Mesenchymal stem cell (in vitro differentiated cells and primary cell): ENCODE measurements around the gene SHANK1.
A peak's percentile ranks its signal among the peaks of the same experiment; 100 is the strongest.

Experiments used
- DNase-seq: peaks from one replicate; pipeline ENCODE4 v3.0.0-alpha.2; 2013
- H2AFZ ChIP-seq: one replicate; pipeline ENCODE4 v1.6.1; 2013; ENCODE audit warnings: low read depth, mild to moderate bottlenecking, control low read depth, inconsistent platforms, low read length, moderate library complexity
- H2AK5ac ChIP-seq: 2 replicates; pipeline ENCODE4 v1.6.1; 2013; ENCODE audit warnings: low read length, moderate library complexity, mild to moderate bottlenecking, inconsistent platforms; ENCODE audit not compliant: severe bottlenecking
- H2BK120ac ChIP-seq: one replicate; pipeline ENCODE4 v1.6.1; 2013; ENCODE audit warnings: low read depth, mild to moderate bottlenecking, inconsistent platforms, low read length, moderate library complexity
- H2BK12ac ChIP-seq, 2 experiments: one replicate each; pipeline ENCODE4 v1.6.1; 2013; ENCODE audit warnings: inconsistent platforms in 2 of 2, low read length in 2 of 2, mild to moderate bottlenecking in 2 of 2, moderate library complexity in 2 of 2, control low read depth in 1 of 2
- H2BK15ac ChIP-seq: one replicate; pipeline ENCODE4 v1.6.1; 2013; ENCODE audit warnings: mild to moderate bottlenecking, low read depth, inconsistent platforms; ENCODE audit not compliant: poor library complexity, severe bottlenecking
- H2BK5ac ChIP-seq: 2 replicates; pipeline ENCODE4 v1.6.1; 2013; ENCODE audit warnings: low read depth, mild to moderate bottlenecking, low read length, control low read depth, inconsistent platforms; ENCODE audit not compliant: poor library complexity, severe bottlenecking
- H3K14ac ChIP-seq, 2 experiments: one replicate each; pipeline ENCODE4 v1.6.1; 2013; ENCODE audit warnings: inconsistent platforms in 2 of 2, low read length in 2 of 2, control low read depth in 1 of 2, mild to moderate bottlenecking in 1 of 2, moderate library complexity in 1 of 2
- H3K18ac ChIP-seq, 2 experiments: one replicate each; pipeline ENCODE4 v1.6.1; 2013; ENCODE audit warnings: inconsistent platforms in 2 of 2, low read length in 2 of 2, control low read depth in 1 of 2, low read depth in 1 of 2, mild to moderate bottlenecking in 1 of 2
- H3K23ac ChIP-seq, 2 experiments: one replicate each; pipeline ENCODE4 v1.6.1; 2013; ENCODE audit warnings: inconsistent platforms in 2 of 2, low read length in 2 of 2, mild to moderate bottlenecking in 2 of 2, moderate library complexity in 2 of 2, control low read depth in 1 of 2
- H3K27ac ChIP-seq: 2 replicates; pipeline ENCODE4 v1.5.1; 2013; ENCODE audit warnings: mild to moderate bottlenecking, moderate library complexity, low read length, control low read depth, inconsistent platforms; ENCODE audit not compliant: poor library complexity, severe bottlenecking
- H3K27me3 ChIP-seq, 2 experiments: 2 replicates each; pipeline versions ENCODE4 v1.6.1 to v1.7.0; 2013; ENCODE audit warnings: low read length in 2 of 2, mild to moderate bottlenecking in 2 of 2, moderate library complexity in 2 of 2, control low read depth in 1 of 2, inconsistent platforms in 1 of 2; ENCODE audit not compliant: control insufficient read depth in 1 of 2, insufficient read depth in 1 of 2
- H3K36me3 ChIP-seq, 2 experiments: 2 replicates each; pipeline versions ENCODE4 v1.6.1 to v1.7.0; 2013; ENCODE audit warnings: low read length in 2 of 2, control low read depth in 1 of 2, inconsistent platforms in 1 of 2, low read depth in 1 of 2, mild to moderate bottlenecking in 1 of 2; ENCODE audit not compliant: insufficient read depth in 2 of 2, control insufficient read depth in 1 of 2
- H3K4ac ChIP-seq, 2 experiments: one replicate each; pipeline ENCODE4 v1.6.1; 2013; ENCODE audit warnings: inconsistent platforms in 2 of 2, low read length in 2 of 2, mild to moderate bottlenecking in 2 of 2, moderate library complexity in 2 of 2, control low read depth in 1 of 2, low read depth in 1 of 2
- H3K4me1 ChIP-seq: 2 replicates; pipeline ENCODE4 v1.6.1; 2013; ENCODE audit warnings: low read depth, low read length, control low read depth; ENCODE audit not compliant: control insufficient read depth, insufficient read depth
- H3K4me2 ChIP-seq: 2 replicates; pipeline ENCODE4 v1.6.1; 2013; ENCODE audit warnings: low read length, mild to moderate bottlenecking, inconsistent platforms; ENCODE audit not compliant: poor library complexity, severe bottlenecking
- H3K4me3 ChIP-seq, 2 experiments: 2 replicates each; pipeline versions ENCODE4 v1.5.1 to v1.7.0; 2013; ENCODE audit warnings: low read length in 2 of 2, mild to moderate bottlenecking in 2 of 2, control low read depth in 1 of 2, low read depth in 1 of 2; ENCODE audit not compliant: insufficient read depth in 1 of 2
- H3K79me1 ChIP-seq: replicated peaks from 2 replicates; pipeline ENCODE4 v1.6.1; 2013; ENCODE audit warnings: mild to moderate bottlenecking, control low read depth, low read length, inconsistent platforms; ENCODE audit not compliant: poor library complexity, severe bottlenecking
- H3K9ac ChIP-seq: 2 replicates; pipeline ENCODE4 v1.7.0; 2013; ENCODE audit warnings: mild to moderate bottlenecking, low read length, moderate library complexity
- H3K9me3 ChIP-seq: 2 replicates; pipeline ENCODE4 v1.7.0; 2013; ENCODE audit warnings: mild to moderate bottlenecking, low read length; ENCODE audit not compliant: control insufficient read depth
- H4K8ac ChIP-seq: one replicate; pipeline ENCODE4 v1.6.1; 2013; ENCODE audit warnings: inconsistent platforms, mild to moderate bottlenecking, low read length, moderate library complexity
- H4K91ac ChIP-seq: one replicate; pipeline ENCODE4 v1.6.1; 2013; ENCODE audit warnings: mild to moderate bottlenecking, low read length, inconsistent platforms
- WGBS: methylation state at CpG from one replicate; pipeline ENCODE4 v1.1.7; 2013; ENCODE audit warnings: mixed read lengths; 5-methylcytosine and 5-hydroxymethylcytosine counted together

The SHANK1 gene

DNA sequence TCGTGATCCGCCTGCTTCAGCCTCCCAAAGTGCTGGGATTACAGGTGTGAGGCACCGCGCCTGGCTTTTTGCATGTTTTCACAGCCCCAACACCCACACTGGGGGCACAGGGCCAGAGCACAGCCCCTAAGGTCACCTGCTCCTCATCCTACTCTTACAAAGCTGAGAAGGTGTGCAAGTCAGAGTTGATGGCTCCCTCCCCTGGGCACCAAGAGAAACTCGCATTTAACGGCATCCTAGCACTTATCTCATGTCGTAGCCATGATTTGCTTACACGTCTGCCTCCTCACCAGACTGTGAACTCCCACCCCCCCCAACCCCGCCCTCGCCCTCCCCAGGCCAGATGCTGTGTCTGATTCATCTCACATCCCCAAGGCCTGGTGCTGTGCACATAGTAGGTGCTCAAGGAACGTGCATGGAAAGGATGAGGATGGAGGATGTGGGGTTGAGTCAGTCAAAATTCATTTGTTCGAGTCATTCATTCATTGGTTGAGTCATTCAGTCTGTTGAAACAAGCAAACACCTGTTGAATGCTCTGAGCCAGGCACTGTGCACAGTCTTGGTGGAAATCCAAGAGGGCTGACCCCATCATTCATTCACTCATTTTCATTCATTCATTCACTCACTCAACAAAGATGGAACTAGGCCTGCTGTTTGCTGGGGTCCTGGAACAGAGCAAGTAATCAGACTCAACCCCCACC is 11.3 kb downstream of the SHANK1 start:
- Histone ChIP-seq H4K8ac (no peak overlapping the region), H3K14ac (no peak overlapping the region), H3K4ac (no peak overlapping the region), H3K18ac (no peak overlapping the region), H2AFZ (no peak overlapping the region), H3K27me3 (peaks cover 0 to 6% of the 10 kb centered on the region in 2 experiments), H3K4me1 (no peaks in the 10 kb centered on the region), H2BK12ac (no peak overlapping the region), H3K4me2 (no peak overlapping the region), H3K4me3 (no peak overlapping the region), H3K27ac (no peak overlapping the region), H4K91ac (no peak overlapping the region), H3K79me1 (no peaks in the 10 kb centered on the region), H3K9me3 (no peaks in the 10 kb centered on the region), H3K23ac (no peak overlapping the region), H3K9ac (no peak overlapping the region), H2BK5ac (no peak overlapping the region), H2AK5ac (no peak overlapping the region), H2BK120ac (no peak overlapping the region), H3K36me3 (no peaks in the 10 kb centered on the region), H2BK15ac (no peak overlapping the region)
- 71% methylated on average over 9 of the region's 12 CpGs for WGBS
- DNase-seq, result no peak

DNA sequence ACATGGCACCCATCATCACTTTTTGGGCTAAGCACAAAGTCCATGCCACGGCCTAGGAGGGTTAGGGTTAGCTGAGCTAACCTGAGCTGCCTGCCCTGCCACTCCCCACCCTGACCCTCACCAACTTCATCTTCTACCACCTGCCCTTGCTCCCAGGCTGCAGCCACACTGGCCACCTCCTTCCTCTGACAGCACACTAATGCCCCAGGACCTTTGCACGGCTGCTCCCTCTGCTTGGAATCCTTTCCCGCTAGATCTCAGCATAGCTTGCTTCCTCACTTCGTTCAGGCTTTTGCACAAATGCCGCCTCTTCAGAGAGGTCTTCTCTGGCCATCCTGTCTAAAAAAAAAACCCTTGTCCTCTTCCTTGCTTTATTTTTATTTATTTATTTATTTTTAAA is 13.2 kb downstream of the SHANK1 start:
- 64% methylated on average over 5 of the region's 5 CpGs for WGBS
- H3K4me2 ChIP-seq, result no peak overlapping the region

DNA sequence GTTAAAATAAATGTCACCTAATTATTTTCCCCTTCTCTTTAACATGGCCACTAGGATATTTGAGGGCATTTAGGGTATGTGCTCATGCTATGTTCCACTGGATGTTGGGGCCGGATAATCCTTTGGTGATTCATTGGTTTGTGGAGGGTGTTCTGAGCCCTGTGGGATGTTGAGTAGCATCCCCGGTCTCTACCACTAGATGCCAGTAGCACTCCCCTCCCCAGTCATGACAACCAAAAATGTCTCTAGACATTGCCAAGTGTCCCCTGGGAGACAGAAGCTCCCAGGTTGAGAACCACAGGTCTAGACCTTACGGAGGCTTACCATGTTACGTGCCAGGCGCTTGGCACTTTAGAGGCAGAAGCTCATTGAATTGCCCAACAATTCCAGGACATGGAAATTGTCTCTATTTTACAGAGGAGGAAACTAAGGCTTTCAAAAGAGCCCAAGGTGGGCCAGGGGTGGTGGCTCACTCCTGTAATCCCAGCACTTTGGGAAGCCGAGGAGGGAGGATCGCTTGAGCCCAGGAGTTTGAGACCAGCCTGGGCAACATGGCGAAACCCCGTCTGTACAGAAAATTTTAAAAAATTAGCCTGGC is 14.1 kb downstream of the SHANK1 start:
- Histone ChIP-seq H2AK5ac (no peak overlapping the region), H3K23ac (no peak overlapping the region), H3K79me1 (no peaks in the 10 kb centered on the region), H3K4ac (no peak overlapping the region), H3K14ac (no peak overlapping the region), H3K4me1 (no peaks in the 10 kb centered on the region), H2BK5ac (no peak overlapping the region), H3K18ac (no peak overlapping the region), H3K4me2 (no peak overlapping the region), H2AFZ (no peak overlapping the region), H2BK12ac (no peak overlapping the region), H3K36me3 (no peaks in the 10 kb centered on the region), H3K4me3 (no peak overlapping the region), H2BK15ac (no peak overlapping the region), H2BK120ac (no peak overlapping the region), H3K9me3 (no peaks in the 10 kb centered on the region), H4K91ac (no peak overlapping the region), H3K9ac (no peak overlapping the region), H4K8ac (no peak overlapping the region), H3K27ac (no peak overlapping the region), H3K27me3 (peaks cover 0 to 6% of the 10 kb centered on the region in 2 experiments)
- DNase-seq, result peak; percentile 5
- WGBS, result 69% methylated on average over 8 of the region's 9 CpGs

More for the DNA sequence above, 13.2 kb downstream of the SHANK1 start:
- Histone ChIP-seq H4K91ac (no peak overlapping the region), H3K4me3 (no peak overlapping the region), H2AFZ (no peak overlapping the region), H3K23ac (no peak overlapping the region), H3K14ac (no peak overlapping the region), H3K18ac (no peak overlapping the region), H3K79me1 (no peaks in the 10 kb centered on the region), H3K4me1 (no peaks in the 10 kb centered on the region), H2BK5ac (no peak overlapping the region), H4K8ac (no peak overlapping the region), H2AK5ac (no peak overlapping the region), H2BK120ac (no peak overlapping the region), H3K36me3 (no peaks in the 10 kb centered on the region), H3K9ac (no peak overlapping the region), H3K9me3 (no peaks in the 10 kb centered on the region), H3K27ac (no peak overlapping the region), H2BK15ac (no peak overlapping the region), H3K4ac (no peak overlapping the region), H3K27me3 (peaks cover 0 to 6% of the 10 kb centered on the region in 2 experiments), H2BK12ac (no peak overlapping the region)
- no peak for DNase-seq

DNA sequence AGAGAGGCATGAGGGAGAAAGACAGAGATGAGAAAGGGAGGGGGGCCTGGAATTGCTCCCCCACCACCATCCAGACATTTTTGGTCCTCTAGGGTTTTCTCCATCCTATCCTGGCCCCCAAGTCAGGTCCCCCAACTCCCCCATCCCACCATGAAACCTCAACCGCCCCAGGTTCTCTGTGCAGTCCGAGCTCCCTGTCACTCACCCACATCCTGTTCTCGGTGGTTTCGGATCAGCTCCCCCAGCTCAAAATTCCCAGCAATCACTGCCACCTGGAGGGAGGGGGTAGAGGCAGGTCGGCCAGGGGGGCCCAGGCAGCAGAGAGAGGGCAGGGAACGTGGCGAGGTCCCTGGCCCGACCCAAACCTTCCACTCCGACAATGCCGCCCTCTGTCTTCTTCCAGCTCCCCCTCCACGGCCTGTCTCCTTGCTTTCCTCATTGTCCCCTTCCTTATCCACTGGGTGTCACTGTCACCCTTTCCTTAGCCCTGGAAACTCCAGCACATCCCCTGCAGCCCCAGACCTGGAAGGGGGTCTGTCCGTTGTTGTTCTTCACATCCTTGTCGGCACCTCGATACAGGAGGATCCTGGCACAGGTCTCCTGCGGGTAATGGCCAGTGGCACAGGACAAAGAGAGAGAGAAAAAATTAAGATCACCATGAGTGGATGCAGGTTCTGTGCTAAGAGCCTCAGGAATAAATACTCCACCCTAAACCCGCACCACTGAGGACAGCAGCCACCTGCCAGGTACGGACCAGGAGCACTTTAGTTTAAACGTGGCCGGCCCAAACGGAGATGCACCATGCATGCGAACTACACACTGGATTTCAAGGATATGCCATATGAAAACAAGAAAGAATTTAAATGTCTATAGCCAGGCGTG is 15.4 kb downstream of the SHANK1 start:
- Histone ChIP-seq H4K8ac (no peak overlapping the region), H3K36me3 (no peaks in the 10 kb centered on the region), H2BK120ac (no peak overlapping the region), H3K79me1 (no peaks in the 10 kb centered on the region), H2BK15ac (no peak overlapping the region), H3K27ac (no peak overlapping the region), H3K9me3 (no peaks in the 10 kb centered on the region), H2BK5ac (no peak overlapping the region), H3K18ac (no peak overlapping the region), H4K91ac (no peak overlapping the region), H3K4ac (no peak overlapping the region), H3K4me2 (no peak overlapping the region), H3K4me3 (no peak overlapping the region), H3K14ac (no peak overlapping the region), H2BK12ac (no peak overlapping the region), H3K4me1 (no peaks in the 10 kb centered on the region), H3K23ac (no peak overlapping the region), H2AK5ac (no peak overlapping the region), H3K9ac (no peak overlapping the region), H3K27me3 (peaks cover 0 to 11% of the 10 kb centered on the region in 2 experiments), H2AFZ (no peak overlapping the region)
- DNase-seq, result no peak
- WGBS, result 72% methylated on average over 21 of the region's 22 CpGs
